ENCODE results near the gene ATCAY. TPM values are rescaled to one million over a fixed set of nuclear protein-coding genes. Genes with fewer than 3 reads are reported as not detected.

ATCAY gene
- total RNA-seq (under 1 TPM; 0.09 to 0.67 (median 0.27) TPM), polyA plus RNA-seq (under 1 TPM; 0.04 to 0.70 TPM)

GRCh38 chr19:3880471-3881271 is at the start of gene ATCAY:
ATCAY (plus strand) TSS chr19:3880685; CDS start chr19:3885768, 5,083 bp downstream.
- H3K9me3 ChIP-seq: no peaks in the 10 kb centered on the region
- peaks cover 0 to 16% (median 6%) of the 10 kb centered on the region in 4 donors for H3K27me3 ChIP-seq
- whole genome bisulfite sequencing, 2 donors: 3% methylated on average over 43 to 49 of the region's 49 CpGs
- no peaks in the 10 kb centered on the region for H3K36me3 ChIP-seq
- ATAC-seq (peak in 2 of 4 donors; percentile 25 to 32), FAIRE-seq (no peak), DNase-seq (peak in 1 of 6 donors; percentile 52)
- H3K4me1 ChIP-seq: no peaks in the 10 kb centered on the region
- no peak within 1 kb of the TSS for H3K27ac ChIP-seq
- intact Hi-C loops (cut with DNase I): no loop called here
- no peak within 1 kb of the TSS for H3K4me3 ChIP-seq
- TF ChIP-seq CTCF (IDR thresholded peaks at IDR 0.05): no peak

GRCh38 chr19:3831601-3832000 is 48.9 kb upstream of the ATCAY start:
- ATAC-seq (no peak), DNase-seq (peak in 1 of 6 donors; percentile 43), FAIRE-seq (no peak)
- H3K4me1 ChIP-seq: no peaks in the 10 kb centered on the region
- H3K27me3 ChIP-seq: no peaks in the 10 kb centered on the region
- no peak overlapping the region for H3K4me3 ChIP-seq
- no peaks in the 10 kb centered on the region for H3K9me3 ChIP-seq
- no peak for TF ChIP-seq CTCF (IDR thresholded peaks at IDR 0.05)
- intact Hi-C loops (cut with DNase I): no loop called here
- H3K27ac ChIP-seq: no peak overlapping the region
- no peaks in the 10 kb centered on the region for H3K36me3 ChIP-seq
- WGBS, 2 donors: 39 to 46% methylated on average over 19 of the region's 19 CpGs

GRCh38 chr19:3832001-3832400 is 48.5 kb upstream of the ATCAY start:
- no peak for DNase-seq
- Histone ChIP-seq H3K4me3 (no peak overlapping the region), H3K27ac (no peak overlapping the region), H3K27me3 (no peaks in the 10 kb centered on the region), H3K36me3 (no peaks in the 10 kb centered on the region), H3K4me1 (no peaks in the 10 kb centered on the region), H3K9me3 (no peaks in the 10 kb centered on the region)
- intact Hi-C loops (cut with DNase I): no loop called here
- WGBS, 2 donors: 63 to 73% methylated on average over 6 of the region's 6 CpGs
- TF ChIP-seq CTCF (IDR thresholded peaks at IDR 0.05): no peak
- no peak for FAIRE-seq
- no peak for ATAC-seq

- no peaks in the 10 kb centered on the region for H3K9me3 ChIP-seq
- no peak overlapping the region for H3K4me3 ChIP-seq
- no peak overlapping the region for H3K27ac ChIP-seq
- FAIRE-seq (no peak), ATAC-seq (no peak), DNase-seq (no peak)
- WGBS, 2 donors: 55 to 58% methylated on average over 32 to 34 of the region's 34 CpGs
- no peaks in the 10 kb centered on the region for H3K27me3 ChIP-seq
- no peaks in the 10 kb centered on the region for H3K36me3 ChIP-seq
- TF ChIP-seq CTCF (IDR thresholded peaks at IDR 0.05): no peak
- intact Hi-C loops (cut with DNase I): no loop called here
- no peaks in the 10 kb centered on the region for H3K4me1 ChIP-seq
Observed at GRCh38 chr19:3833578-3834348, 46.7 kb upstream of the ATCAY start.
